WTC11 (cell line): ENCODE measurements around the gene PCNX1. TPM values are rescaled to one million over a fixed set of nuclear protein-coding genes. Genes with fewer than 3 reads are reported as not detected.

Source experiments
- ATAC-seq: fragments of 200-7000 bp; cut with Tn5 transposase; 2 replicates; pipeline ENCODE4 v1.10.0; 2021; ENCODE audit warnings: mild to moderate bottlenecking, moderate library complexity
- CTCF ChIA-PET: fragments of 300-600 bp; sonication (Branson Sonifier 250); formaldehyde crosslinking; loops from one replicate; lab custom pipeline; 2021; ENCODE audit warnings: antibody characterized with exemption; lab: Charles Lee
- POLR2A ChIA-PET: fragments of 350-600 bp; sonication (Branson Sonifier 250); formaldehyde crosslinking; loops from one replicate; lab custom pipeline; 2021; ENCODE audit warnings: antibody characterized with exemption; lab: Charles Lee
- DNase-seq: peaks from one replicate; pipeline ENCODE4 v3.0.0; 2021; ENCODE audit warnings: low spot score
- H3K27ac Mint-ChIP-seq: 2 replicates; pipeline ENCODE4 v1.8.0; 2021; ENCODE audit warnings: mixed read lengths
- H3K27me3 Mint-ChIP-seq: 2 replicates; pipeline ENCODE4 v1.8.0; 2021; ENCODE audit warnings: low read depth, mild to moderate bottlenecking, moderate library complexity, mixed read lengths
- H3K36me3 Mint-ChIP-seq: 2 replicates; pipeline ENCODE4 v1.8.0; 2021; ENCODE audit warnings: mixed read lengths
- H3K4me1 Mint-ChIP-seq: 2 replicates; pipeline ENCODE4 v1.8.0; 2022; ENCODE audit warnings: mixed read lengths
- H3K4me3 Mint-ChIP-seq: 2 replicates; pipeline ENCODE4 v1.8.0; 2021; ENCODE audit warnings: mild to moderate bottlenecking, moderate library complexity, mixed read lengths
- H3K9me3 Mint-ChIP-seq: 2 replicates; pipeline ENCODE4 v1.8.0; 2021; ENCODE audit warnings: mixed read lengths
- ELF4 ChIP-seq: sonication (generic); formaldehyde crosslinking; IDR thresholded peaks from 2 replicates; pipeline ENCODE4 v1.8.1; 2022; ENCODE audit warnings: low read depth, mild to moderate bottlenecking, moderate library complexity, missing genetic modification reagents
- FOXK1 ChIP-seq: sonication (generic); formaldehyde crosslinking; IDR thresholded peaks from 2 replicates; pipeline ENCODE4 v1.8.0; 2022; ENCODE audit warnings: mild to moderate bottlenecking, moderate library complexity, missing genetic modification reagents
- FOXP1 ChIP-seq: sonication (generic); formaldehyde crosslinking; IDR thresholded peaks from 2 replicates; pipeline ENCODE4 v1.8.0; 2022; ENCODE audit warnings: missing genetic modification reagents, mild to moderate bottlenecking, moderate library complexity, borderline replicate concordance
- NR1H2 ChIP-seq: sonication (generic); formaldehyde crosslinking; IDR thresholded peaks from 2 replicates; pipeline ENCODE4 v1.9.0; 2021; ENCODE audit warnings: mild to moderate bottlenecking, moderate library complexity, missing genetic modification reagents
- NR3C1 ChIP-seq: sonication (generic); formaldehyde crosslinking; conservative IDR thresholded peaks from 2 replicates; pipeline ENCODE4 v1.8.1; 2023; ENCODE audit warnings: low read depth, mild to moderate bottlenecking, missing genetic modification reagents
- OVOL2 ChIP-seq: fragments of 250-450 bp; sonication (Bioruptor Pico); IDR thresholded peaks from 2 replicates; pipeline ENCODE4 v1.9.0; 2021; ENCODE audit warnings: mild to moderate bottlenecking, borderline replicate concordance
- RELA ChIP-seq: sonication (generic); formaldehyde crosslinking; IDR thresholded peaks from 2 replicates; pipeline ENCODE4 v1.8.1; 2022; ENCODE audit warnings: missing genetic modification reagents, mild to moderate bottlenecking, borderline replicate concordance
- RORB ChIP-seq: fragments of 250-450 bp; sonication (Bioruptor Pico); IDR thresholded peaks from 2 replicates; pipeline ENCODE4 v1.9.0; 2021; ENCODE audit warnings: mild to moderate bottlenecking
- TEAD4 ChIP-seq: sonication (generic); formaldehyde crosslinking; IDR thresholded peaks from 2 replicates; pipeline ENCODE4 v1.8.0; 2022; ENCODE audit warnings: mild to moderate bottlenecking, missing genetic modification reagents
- ZNF232 ChIP-seq: sonication (generic); formaldehyde crosslinking; IDR thresholded peaks from 2 replicates; pipeline ENCODE4 v1.8.0; 2022; ENCODE audit warnings: mild to moderate bottlenecking, missing genetic modification reagents
- ZNF416 ChIP-seq: fragments of 250-450 bp; sonication (Bioruptor Pico); IDR thresholded peaks from 2 replicates; pipeline ENCODE4 v1.9.0; 2021; ENCODE audit warnings: mild to moderate bottlenecking, inconsistent platforms
- ZNF423 ChIP-seq: fragments of 250-450 bp; sonication (Bioruptor Pico); IDR thresholded peaks from 2 replicates; pipeline ENCODE4 v2.1.2; 2022; ENCODE audit warnings: mild to moderate bottlenecking, moderate library complexity
- total RNA-seq: library from RNA; stranded (reverse); gene quantifications from 3 replicates; pipeline ENCODE4 v1.2.3, GENCODE V29; 2021
- TF ChIP-seq, protein P1 (sequence below): sonication (generic); formaldehyde crosslinking; IDR thresholded peaks from 2 replicates; pipeline ENCODE4 v1.8.0; 2022; ENCODE audit warnings: mild to moderate bottlenecking, missing genetic modification reagents
- TF ChIP-seq, protein P2 (sequence below): sonication (generic); formaldehyde crosslinking; IDR thresholded peaks from 2 replicates; pipeline ENCODE4 v1.8.1; 2022; ENCODE audit warnings: mild to moderate bottlenecking, missing genetic modification reagents, moderate library complexity, borderline replicate concordance
- TF ChIP-seq, protein P3 (sequence below): sonication (generic); formaldehyde crosslinking; IDR thresholded peaks from 2 replicates; pipeline ENCODE4 v1.8.0; 2022; ENCODE audit warnings: mild to moderate bottlenecking, missing genetic modification reagents
- TF ChIP-seq, protein P4 (sequence below): fragments of 250-450 bp; sonication (Bioruptor Pico); IDR thresholded peaks from 2 replicates; pipeline ENCODE4 v1.9.0; 2021; ENCODE audit warnings: mild to moderate bottlenecking
- TF ChIP-seq, protein P5 (sequence below): fragments of 250-450 bp; sonication (Bioruptor Pico); IDR thresholded peaks from 2 replicates; pipeline ENCODE4 v1.9.0; 2021; ENCODE audit warnings: mild to moderate bottlenecking, borderline replicate concordance
- TF ChIP-seq, protein P6 (sequence below): sonication (generic); formaldehyde crosslinking; IDR thresholded peaks from 2 replicates; pipeline ENCODE4 v1.8.1; 2022; ENCODE audit warnings: low read depth, missing genetic modification reagents, borderline replicate concordance
- TF ChIP-seq, protein P7 (sequence below): fragments of 250-450 bp; sonication (Bioruptor Pico); IDR thresholded peaks from 2 replicates; pipeline ENCODE4 v1.8.0; 2021; ENCODE audit warnings: mild to moderate bottlenecking
- TF ChIP-seq, protein P8 (sequence below): sonication (generic); formaldehyde crosslinking; IDR thresholded peaks from 2 replicates; pipeline ENCODE4 v1.8.0; 2023; ENCODE audit warnings: mild to moderate bottlenecking, missing genetic modification reagents

PCNX1 gene
- total RNA-seq, 1 experiment from 2014 or later: 46.4 TPM

DNA sequence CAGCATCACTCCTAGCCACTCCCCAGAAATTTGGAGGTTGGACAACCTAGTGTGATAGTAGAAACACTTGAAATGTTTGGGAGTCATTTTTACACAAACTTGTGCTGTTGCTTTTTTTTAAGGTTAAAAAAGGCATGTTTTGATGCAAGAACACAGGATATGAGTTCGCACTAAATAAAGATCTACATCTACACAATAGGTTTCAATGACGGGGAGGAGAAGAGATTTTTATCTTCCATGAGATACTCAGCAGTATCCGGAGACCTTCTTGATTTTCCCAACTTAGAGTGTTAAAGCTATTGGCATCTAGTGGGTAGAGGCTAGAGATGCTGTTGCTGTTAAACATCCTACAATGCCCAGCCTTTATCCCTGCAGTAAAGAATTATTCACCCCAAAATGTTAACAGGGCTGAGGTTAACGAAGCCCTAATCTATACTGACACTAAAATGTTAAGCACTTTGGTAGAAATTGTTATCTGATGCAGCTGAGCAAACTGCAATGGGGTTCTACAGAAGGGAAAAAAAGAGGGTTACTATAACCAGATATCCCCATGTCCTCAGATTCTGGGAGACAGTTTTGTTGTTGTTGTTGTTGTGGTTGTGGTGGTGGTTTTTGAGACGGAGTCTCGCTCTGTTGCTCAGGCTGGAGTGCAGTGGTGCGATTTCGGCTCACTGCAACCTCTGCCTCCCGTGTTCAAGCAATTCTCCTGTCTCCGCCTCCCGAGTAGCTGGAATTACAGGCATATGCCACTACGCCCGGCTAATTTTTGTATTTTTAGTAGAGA is 14.0 kb upstream of the PCNX1 start:
- no peak overlapping the region for H3K4me3 Mint-ChIP-seq
- DNase-seq: no peak
- H3K9me3 Mint-ChIP-seq: peaks cover 5% of the 10 kb centered on the region
- no peak for ATAC-seq
- CTCF ChIA-PET: interaction anchor here (0.5 to 2.3 kb wide), 3 partner anchors 14 to 90 kb away, joined by 3 to 9 read pairs (median 4); partner anchors contain the start of gene PCNX1
- H3K27me3 Mint-ChIP-seq: no peaks in the 10 kb centered on the region; the same call in 1 of the 2 replicates
- H3K36me3 Mint-ChIP-seq: no peaks in the 10 kb centered on the region
- TF ChIP-seq, protein P1, sequence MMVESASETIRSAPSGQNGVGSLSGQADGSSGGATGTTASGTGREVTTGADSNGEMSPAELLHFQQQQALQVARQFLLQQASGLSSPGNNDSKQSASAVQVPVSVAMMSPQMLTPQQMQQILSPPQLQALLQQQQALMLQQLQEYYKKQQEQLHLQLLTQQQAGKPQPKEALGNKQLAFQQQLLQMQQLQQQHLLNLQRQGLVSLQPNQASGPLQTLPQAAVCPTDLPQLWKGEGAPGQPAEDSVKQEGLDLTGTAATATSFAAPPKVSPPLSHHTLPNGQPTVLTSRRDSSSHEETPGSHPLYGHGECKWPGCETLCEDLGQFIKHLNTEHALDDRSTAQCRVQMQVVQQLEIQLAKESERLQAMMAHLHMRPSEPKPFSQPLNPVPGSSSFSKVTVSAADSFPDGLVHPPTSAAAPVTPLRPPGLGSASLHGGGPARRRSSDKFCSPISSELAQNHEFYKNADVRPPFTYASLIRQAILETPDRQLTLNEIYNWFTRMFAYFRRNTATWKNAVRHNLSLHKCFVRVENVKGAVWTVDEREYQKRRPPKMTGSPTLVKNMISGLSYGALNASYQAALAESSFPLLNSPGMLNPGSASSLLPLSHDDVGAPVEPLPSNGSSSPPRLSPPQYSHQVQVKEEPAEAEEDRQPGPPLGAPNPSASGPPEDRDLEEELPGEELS (CRISPR knock-in tag): no peak
- TF ChIP-seq, protein P2, sequence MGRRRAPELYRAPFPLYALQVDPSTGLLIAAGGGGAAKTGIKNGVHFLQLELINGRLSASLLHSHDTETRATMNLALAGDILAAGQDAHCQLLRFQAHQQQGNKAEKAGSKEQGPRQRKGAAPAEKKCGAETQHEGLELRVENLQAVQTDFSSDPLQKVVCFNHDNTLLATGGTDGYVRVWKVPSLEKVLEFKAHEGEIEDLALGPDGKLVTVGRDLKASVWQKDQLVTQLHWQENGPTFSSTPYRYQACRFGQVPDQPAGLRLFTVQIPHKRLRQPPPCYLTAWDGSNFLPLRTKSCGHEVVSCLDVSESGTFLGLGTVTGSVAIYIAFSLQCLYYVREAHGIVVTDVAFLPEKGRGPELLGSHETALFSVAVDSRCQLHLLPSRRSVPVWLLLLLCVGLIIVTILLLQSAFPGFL (CRISPR knock-in tag): no peak
- TF ChIP-seq, protein P3, sequence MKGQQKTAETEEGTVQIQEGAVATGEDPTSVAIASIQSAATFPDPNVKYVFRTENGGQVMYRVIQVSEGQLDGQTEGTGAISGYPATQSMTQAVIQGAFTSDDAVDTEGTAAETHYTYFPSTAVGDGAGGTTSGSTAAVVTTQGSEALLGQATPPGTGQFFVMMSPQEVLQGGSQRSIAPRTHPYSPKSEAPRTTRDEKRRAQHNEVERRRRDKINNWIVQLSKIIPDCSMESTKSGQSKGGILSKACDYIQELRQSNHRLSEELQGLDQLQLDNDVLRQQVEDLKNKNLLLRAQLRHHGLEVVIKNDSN (CRISPR knock-in tag): no peak
- TF ChIP-seq, protein P4, sequence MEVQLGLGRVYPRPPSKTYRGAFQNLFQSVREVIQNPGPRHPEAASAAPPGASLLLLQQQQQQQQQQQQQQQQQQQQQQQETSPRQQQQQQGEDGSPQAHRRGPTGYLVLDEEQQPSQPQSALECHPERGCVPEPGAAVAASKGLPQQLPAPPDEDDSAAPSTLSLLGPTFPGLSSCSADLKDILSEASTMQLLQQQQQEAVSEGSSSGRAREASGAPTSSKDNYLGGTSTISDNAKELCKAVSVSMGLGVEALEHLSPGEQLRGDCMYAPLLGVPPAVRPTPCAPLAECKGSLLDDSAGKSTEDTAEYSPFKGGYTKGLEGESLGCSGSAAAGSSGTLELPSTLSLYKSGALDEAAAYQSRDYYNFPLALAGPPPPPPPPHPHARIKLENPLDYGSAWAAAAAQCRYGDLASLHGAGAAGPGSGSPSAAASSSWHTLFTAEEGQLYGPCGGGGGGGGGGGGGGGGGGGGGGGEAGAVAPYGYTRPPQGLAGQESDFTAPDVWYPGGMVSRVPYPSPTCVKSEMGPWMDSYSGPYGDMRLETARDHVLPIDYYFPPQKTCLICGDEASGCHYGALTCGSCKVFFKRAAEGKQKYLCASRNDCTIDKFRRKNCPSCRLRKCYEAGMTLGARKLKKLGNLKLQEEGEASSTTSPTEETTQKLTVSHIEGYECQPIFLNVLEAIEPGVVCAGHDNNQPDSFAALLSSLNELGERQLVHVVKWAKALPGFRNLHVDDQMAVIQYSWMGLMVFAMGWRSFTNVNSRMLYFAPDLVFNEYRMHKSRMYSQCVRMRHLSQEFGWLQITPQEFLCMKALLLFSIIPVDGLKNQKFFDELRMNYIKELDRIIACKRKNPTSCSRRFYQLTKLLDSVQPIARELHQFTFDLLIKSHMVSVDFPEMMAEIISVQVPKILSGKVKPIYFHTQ (CRISPR knock-in tag): no peak
- TF ChIP-seq, protein P5, sequence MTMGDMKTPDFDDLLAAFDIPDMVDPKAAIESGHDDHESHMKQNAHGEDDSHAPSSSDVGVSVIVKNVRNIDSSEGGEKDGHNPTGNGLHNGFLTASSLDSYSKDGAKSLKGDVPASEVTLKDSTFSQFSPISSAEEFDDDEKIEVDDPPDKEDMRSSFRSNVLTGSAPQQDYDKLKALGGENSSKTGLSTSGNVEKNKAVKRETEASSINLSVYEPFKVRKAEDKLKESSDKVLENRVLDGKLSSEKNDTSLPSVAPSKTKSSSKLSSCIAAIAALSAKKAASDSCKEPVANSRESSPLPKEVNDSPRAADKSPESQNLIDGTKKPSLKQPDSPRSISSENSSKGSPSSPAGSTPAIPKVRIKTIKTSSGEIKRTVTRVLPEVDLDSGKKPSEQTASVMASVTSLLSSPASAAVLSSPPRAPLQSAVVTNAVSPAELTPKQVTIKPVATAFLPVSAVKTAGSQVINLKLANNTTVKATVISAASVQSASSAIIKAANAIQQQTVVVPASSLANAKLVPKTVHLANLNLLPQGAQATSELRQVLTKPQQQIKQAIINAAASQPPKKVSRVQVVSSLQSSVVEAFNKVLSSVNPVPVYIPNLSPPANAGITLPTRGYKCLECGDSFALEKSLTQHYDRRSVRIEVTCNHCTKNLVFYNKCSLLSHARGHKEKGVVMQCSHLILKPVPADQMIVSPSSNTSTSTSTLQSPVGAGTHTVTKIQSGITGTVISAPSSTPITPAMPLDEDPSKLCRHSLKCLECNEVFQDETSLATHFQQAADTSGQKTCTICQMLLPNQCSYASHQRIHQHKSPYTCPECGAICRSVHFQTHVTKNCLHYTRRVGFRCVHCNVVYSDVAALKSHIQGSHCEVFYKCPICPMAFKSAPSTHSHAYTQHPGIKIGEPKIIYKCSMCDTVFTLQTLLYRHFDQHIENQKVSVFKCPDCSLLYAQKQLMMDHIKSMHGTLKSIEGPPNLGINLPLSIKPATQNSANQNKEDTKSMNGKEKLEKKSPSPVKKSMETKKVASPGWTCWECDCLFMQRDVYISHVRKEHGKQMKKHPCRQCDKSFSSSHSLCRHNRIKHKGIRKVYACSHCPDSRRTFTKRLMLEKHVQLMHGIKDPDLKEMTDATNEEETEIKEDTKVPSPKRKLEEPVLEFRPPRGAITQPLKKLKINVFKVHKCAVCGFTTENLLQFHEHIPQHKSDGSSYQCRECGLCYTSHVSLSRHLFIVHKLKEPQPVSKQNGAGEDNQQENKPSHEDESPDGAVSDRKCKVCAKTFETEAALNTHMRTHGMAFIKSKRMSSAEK (CRISPR knock-in tag): no peak
- TF ChIP-seq TEAD4 (no peak), FOXK1 (no peak), ZNF232 (CRISPR knock-in tag) (no peak), ELF4 (CRISPR knock-in tag) (no peak), NR1H2 (CRISPR knock-in tag) (no peak), ZNF423 (CRISPR knock-in tag) (no peak), NR3C1 (CRISPR knock-in tag) (no peak), OVOL2 (no peak), ZNF416 (no peak), RORB (CRISPR knock-in tag) (no peak), FOXP1 (CRISPR knock-in tag) (no peak), RELA (CRISPR knock-in tag) (no peak)
- TF ChIP-seq, protein P6, sequence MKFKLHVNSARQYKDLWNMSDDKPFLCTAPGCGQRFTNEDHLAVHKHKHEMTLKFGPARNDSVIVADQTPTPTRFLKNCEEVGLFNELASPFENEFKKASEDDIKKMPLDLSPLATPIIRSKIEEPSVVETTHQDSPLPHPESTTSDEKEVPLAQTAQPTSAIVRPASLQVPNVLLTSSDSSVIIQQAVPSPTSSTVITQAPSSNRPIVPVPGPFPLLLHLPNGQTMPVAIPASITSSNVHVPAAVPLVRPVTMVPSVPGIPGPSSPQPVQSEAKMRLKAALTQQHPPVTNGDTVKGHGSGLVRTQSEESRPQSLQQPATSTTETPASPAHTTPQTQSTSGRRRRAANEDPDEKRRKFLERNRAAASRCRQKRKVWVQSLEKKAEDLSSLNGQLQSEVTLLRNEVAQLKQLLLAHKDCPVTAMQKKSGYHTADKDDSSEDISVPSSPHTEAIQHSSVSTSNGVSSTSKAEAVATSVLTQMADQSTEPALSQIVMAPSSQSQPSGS (CRISPR knock-in tag): no peak
- TF ChIP-seq, protein P7, sequence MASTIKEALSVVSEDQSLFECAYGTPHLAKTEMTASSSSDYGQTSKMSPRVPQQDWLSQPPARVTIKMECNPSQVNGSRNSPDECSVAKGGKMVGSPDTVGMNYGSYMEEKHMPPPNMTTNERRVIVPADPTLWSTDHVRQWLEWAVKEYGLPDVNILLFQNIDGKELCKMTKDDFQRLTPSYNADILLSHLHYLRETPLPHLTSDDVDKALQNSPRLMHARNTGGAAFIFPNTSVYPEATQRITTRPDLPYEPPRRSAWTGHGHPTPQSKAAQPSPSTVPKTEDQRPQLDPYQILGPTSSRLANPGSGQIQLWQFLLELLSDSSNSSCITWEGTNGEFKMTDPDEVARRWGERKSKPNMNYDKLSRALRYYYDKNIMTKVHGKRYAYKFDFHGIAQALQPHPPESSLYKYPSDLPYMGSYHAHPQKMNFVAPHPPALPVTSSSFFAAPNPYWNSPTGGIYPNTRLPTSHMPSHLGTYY: no peak
- TF ChIP-seq, protein P8, sequence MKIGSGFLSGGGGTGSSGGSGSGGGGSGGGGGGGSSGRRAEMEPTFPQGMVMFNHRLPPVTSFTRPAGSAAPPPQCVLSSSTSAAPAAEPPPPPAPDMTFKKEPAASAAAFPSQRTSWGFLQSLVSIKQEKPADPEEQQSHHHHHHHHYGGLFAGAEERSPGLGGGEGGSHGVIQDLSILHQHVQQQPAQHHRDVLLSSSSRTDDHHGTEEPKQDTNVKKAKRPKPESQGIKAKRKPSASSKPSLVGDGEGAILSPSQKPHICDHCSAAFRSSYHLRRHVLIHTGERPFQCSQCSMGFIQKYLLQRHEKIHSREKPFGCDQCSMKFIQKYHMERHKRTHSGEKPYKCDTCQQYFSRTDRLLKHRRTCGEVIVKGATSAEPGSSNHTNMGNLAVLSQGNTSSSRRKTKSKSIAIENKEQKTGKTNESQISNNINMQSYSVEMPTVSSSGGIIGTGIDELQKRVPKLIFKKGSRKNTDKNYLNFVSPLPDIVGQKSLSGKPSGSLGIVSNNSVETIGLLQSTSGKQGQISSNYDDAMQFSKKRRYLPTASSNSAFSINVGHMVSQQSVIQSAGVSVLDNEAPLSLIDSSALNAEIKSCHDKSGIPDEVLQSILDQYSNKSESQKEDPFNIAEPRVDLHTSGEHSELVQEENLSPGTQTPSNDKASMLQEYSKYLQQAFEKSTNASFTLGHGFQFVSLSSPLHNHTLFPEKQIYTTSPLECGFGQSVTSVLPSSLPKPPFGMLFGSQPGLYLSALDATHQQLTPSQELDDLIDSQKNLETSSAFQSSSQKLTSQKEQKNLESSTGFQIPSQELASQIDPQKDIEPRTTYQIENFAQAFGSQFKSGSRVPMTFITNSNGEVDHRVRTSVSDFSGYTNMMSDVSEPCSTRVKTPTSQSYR: no peak
- H3K4me1 Mint-ChIP-seq: peaks cover 6% of the 10 kb centered on the region; the same call in 1 of the 2 replicates
- POLR2A ChIA-PET: no interaction called here
- no peak overlapping the region for H3K27ac Mint-ChIP-seq
